HG03066 (cell line): ENCODE measurements around the gene SPG21.

Experiments
- ATAC-seq: cut with Tn5 transposase; IDR thresholded peaks from one replicate; pipeline ENCODE4 v1.9.1; 2021; ENCODE audit warnings: low read depth; ENCODE audit not compliant: unreplicated experiment

Gene SPG21

DNA sequence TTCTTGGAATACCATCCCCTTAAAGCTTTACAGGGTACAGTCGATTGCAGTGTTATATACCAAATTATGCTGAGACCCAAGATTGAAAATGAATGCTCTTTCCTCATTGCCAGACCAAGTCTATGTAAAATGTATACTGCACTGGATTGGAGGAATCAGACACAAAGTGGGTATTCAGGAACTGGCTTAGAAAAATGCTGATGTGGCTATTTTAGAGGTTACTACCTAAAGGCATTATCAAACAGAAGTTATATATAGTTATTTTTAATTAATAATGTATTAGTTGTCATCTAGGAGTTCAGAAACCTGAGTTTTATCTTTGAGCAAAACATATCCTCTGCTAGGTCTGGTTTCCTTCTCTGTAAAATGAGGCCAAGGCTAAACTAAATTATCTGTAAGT is 3.6 kb upstream of the SPG21 start:
- no peak for ATAC-seq

DNA sequence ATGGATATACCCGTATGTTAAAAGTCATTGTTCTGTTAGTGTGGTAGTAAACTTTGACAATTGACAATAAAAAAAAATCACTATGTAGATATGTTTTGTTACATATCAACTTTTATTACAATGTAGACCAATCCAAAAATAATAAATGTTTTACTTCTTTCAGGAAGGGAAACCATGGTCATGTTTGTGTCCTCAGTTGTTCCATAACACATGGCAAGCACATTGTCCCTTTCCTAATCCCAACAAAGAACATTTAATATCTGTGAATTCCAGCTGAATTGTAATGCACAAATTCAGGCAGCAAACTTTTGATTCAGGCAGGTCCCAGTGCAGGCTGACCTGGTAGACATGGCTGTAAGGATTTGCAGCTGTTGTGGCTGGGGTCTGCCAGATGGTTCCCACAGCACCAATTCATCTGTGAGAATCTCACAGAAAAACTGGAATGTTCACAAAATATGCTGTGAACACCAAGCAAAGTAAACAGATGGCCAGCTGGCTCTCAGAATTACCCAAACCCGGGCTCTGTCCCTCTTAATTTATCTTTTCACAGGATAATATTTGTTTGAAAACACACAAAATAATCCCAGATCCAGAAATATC is 1.9 kb upstream of the SPG21 start:
- no peak for ATAC-seq

- no peak for ATAC-seq
These were observed 405 bp upstream of the SPG21 start for GRCh38 chr15:64990168-64990470.

GRCh38 chr15:64987136-64987535 is 2.6 kb downstream of the SPG21 start:
- no peak for ATAC-seq

DNA sequence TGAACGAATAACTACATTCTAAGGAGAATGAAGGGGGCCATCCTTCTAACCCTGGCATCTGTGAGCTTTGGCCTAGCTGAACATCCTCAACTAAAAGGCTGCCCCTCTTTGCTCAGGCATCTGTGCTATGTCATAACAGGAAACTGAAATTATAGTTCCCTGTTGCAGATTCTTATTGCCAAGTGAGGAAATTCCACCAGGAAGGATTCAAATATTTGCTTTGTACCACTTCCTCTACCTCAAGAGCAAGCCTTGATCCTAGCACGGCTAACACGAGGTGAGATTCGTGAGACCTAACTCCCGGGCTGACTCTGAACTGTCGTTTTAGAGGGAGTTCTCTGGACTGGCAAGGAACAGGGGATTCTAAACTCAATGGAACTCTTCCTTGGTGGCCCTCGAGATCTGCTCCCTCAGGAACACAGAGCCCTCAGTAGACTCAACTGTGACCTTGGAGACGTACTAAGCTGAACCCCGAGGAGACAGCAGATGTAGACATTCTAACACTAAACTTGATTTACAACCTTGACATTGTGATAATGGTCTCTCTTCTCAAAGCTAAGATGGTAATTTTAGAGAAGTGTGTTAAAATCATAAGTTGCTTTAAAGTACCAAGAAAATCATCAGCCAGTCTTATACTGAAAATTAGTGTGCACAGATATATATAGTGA is 4.2 kb downstream of the SPG21 start:
- ATAC-seq = no peak

- no peak for ATAC-seq
These were observed 7.2 kb downstream of the SPG21 start for GRCh38 chr15:64982472-64982871.

- no peak for ATAC-seq
These were observed 7.8 kb downstream of the SPG21 start for GRCh38 chr15:64981812-64982431.

DNA sequence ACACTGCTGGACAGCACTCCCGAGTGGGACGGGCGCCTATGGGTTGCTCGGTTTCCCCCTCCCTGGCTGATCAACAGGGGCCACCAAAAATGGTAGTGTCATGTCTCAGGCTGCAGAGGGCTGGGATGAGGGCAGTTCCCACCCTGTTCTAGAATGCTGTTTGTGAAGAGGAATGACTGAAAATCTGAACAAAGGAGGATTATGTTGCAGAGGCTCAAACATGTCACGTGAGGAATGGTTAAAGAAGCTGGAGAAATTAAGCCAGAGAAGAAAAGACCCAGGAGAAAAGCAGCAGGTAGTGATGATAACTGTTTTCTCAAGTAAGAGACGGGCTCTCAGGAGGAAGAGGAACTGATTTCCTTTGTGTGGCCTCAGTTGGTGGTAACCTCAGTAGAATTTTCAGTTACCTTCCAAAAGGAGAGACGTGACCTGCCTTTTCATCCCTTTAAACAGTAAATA is 10.4 kb downstream of the SPG21 start:
- ATAC-seq = no peak

DNA sequence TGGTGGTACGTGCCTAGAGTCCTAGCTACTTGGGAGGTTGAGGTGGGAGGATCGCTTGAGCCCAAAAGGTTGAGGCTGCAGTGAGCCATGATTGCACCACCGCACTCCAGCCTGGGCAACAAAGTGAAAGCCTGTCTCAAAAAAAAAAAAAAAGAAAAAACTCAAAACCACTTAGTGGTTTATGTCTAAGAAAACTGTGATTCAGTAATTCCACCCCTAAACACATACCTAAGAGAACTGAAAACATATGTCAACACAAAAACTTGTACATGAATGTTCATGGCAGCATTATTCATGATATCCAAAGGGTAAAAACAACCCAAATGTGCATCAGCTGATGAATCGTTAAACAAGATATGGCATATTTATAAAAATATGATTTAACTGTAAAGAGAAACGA is 14.3 kb downstream of the SPG21 start:
- ATAC-seq = no peak

GRCh38 chr15:64970698-64971097 is 19.0 kb downstream of the SPG21 start:
- ATAC-seq = no peak

DNA sequence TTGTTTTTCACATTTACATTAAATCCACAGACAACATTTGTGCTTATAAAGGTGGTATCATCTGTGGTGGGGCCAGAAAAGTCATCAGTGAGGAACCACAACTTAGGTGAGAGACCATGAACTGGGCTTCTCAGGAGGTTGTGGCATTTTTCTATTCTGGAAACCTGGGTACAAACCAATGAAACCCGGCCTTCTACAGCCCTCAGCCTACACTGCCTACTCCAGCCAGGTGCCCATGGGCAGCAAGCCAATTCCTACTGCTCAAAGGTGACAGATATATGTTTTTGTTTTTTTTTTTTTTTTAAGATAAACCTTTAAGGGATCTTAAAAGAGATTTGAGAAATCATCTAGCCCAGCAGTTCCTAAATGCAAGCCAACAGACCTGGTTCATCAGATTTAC is 20.3 kb downstream of the SPG21 start:
- no peak for ATAC-seq

- ATAC-seq = no peak
These were observed 28.7 kb downstream of the SPG21 start for GRCh38 chr15:64961013-64961412.

DNA sequence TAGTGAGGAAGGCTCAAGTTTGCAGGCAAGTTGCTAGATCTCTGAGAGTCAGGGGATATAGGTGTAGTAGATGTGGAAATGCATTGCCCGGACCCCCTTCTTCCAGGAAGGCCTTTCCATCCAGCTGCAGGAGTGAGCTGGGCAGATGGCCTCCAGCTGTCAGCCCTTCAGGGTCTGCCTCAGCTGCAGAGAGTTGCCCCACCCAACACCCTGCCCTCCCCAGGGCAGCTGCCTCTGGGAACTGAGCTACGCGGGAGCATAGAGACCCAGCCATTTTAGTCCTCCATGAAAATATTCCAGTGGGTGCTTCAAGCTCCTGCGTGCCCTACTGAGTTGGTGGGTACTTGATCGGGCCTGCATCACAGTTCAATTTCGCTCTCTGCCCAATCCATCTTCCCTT is 29.6 kb downstream of the SPG21 start:
- ATAC-seq = no peak

- no peak for ATAC-seq
These were observed 30.6 kb downstream of the SPG21 start for GRCh38 chr15:64959128-64959527.

DNA sequence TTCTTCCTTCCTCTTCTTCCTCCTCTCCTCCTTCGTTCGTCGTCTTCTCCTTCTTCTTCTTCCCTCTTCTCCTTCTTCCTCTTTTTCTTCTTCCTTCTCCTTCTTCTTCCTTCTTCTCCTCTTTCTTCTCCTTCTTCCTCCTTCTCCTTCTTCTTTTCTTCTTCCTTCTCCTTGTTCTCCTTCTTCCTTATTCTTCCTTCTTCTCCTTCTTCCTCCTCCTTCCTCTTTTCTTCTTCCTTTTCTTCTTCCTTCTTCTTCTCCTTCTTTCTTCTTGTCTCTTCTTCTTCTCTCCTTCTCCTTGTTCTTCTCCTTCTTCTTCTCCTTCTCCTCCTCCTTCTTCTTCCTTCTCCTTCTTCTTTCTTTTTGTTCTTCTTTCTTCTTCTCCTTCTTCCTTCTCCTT is 35.3 kb downstream of the SPG21 start:
- no peak for ATAC-seq

- ATAC-seq = no peak
These were observed 37.8 kb downstream of the SPG21 start for GRCh38 chr15:64951777-64952418.

GRCh38 chr15:64950888-64951287 is 38.8 kb downstream of the SPG21 start:
- ATAC-seq = no peak

DNA sequence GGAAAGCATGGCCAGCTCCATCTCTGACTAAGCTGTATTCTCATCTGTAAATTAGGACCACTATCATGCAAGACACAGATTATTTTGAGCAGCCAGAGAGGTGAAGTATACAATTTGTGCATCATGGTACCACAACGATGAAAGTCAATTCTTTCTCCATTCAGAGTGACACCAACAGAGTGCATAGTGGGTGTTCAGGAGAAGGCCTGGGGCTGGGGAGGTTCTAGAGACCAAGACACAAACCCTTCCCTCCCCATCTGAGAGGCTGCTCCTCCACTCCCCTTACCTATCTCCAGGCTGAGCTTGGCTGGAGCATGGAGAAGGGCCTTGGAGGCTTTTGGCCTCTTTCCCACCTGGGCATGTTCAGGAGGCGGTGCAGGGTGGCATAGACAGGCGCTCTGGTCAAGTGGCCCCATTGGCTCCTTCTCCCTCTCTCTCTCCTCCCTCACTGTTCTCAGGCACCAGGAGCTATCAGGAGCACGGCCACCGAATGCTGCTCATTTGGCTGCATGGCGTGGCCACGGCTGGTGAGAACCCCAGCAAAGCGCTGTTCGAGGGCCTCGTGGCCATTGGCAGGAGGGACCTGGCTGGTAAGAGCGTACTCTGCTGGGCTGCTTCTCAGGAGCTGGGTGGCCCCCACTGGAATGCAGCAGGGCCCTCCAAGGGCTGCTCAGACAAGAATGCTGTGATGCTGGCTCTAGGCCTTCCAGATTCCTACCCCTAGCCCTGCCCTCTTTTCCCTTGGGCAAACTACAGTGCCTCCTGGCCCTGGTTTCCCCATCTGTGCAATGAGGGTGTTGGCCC is 40.1 kb downstream of the SPG21 start:
- no peak for ATAC-seq

DNA sequence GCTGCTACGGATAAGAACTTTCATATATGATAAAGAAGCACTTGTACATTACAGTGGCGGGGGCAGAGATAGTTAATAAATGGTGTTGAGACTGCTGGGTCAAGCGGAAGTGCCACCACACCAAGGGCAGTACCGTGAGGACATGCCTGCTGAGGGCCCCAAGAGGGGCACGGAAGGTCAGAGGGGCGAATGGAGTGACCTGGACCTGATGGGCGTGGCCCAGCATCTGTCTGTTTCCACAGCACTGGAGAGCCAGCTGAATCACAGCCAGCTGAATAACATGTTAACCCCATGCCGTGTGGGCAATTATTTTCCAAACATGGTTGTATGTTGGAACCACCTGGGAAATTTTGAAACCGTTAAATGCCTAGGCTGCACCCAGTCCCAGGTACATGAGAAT is 40.8 kb downstream of the SPG21 start:
- no peak for ATAC-seq

DNA sequence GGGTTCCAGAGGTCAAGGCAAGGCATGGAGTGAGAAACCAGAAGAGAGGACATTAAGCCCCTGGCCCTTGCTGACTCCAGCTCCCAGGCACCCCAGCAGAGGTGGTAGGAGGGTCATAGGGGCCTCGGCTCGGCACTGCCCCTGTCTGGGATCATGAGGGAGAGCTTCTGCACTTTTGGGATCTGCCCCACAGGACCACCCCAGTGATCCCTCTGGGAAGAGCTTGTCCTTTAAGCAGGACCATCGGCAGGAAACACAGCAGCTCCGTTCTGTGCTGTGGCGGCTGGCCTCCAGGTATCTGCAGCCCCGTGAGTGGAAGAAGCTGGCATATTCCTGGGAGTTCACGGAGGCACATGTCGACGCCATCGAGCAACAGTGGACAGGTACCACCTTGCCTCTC is 42.5 kb downstream of the SPG21 start:
- no peak for ATAC-seq

DNA sequence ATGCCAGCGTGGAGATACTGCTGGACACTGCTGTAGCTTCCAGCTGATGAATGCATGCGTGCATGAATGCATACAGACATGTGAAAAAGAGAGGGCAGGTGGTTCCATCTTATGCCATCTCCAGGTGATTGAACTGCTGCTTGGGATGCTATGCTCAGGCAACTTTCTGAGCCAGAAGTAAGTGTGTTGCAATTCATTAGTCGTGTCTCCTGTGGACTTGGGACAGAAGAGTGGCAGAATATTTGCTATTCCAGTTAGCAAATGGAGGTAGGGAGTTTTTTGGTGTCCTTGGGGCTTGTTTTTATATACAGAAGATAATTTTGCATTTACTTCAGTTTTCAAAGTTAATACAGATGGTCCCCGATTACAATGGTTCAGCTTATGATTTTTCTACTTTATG is 44.8 kb downstream of the SPG21 start:
- no peak for ATAC-seq
